IMR-90 (cell line): Measurements from ENCODE around the gene NXPE4. TPM values are rescaled to one million over a fixed set of nuclear protein-coding genes. Genes with fewer than 3 reads are reported as not detected.

Source experiments
- ATAC-seq: fragments of 200-7000 bp; cut with Tn5 transposase; 2 replicates; pipeline ENCODE4 v1.9.1; 2020; ENCODE audit warnings: low read depth, mild to moderate bottlenecking, moderate library complexity
- BruUV-seq: library from RNA; stranded (reverse); fragments of 400-500 nt; replicated peaks from 2 replicates; lab custom pipeline; 2021; lab: Mats Ljungman, UMichigan
- CTCF ChIA-PET: fragments of 300-600 bp; formaldehyde crosslinking; extraction: SDS; loops from one replicate; lab custom pipeline; 2021; ENCODE audit warnings: antibody characterized with exemption; lab: Yijun Ruan, JAX
- POLR2A ChIA-PET: fragments of 300-600 bp; sonication (Branson Sonifier 250); formaldehyde crosslinking; loops from one replicate; lab custom pipeline; 2022; ENCODE audit warnings: antibody characterized with exemption; ENCODE audit not compliant: unreplicated experiment; lab: Charles Lee
- DNase-seq: peaks from one replicate; pipeline ENCODE4 v3.0.0; 2013
- H2AFZ ChIP-seq: replicated peaks from 2 replicates; pipeline ENCODE3; 2013; ENCODE audit warnings: low read length, mild to moderate bottlenecking; ENCODE audit not compliant: poor library complexity
- H2AK5ac ChIP-seq: 2 replicates; pipeline ENCODE4 v1.6.1; 2013; ENCODE audit warnings: low read depth, low read length, inconsistent platforms
- H2AK9ac ChIP-seq: replicated peaks from 2 replicates; pipeline ENCODE3; 2013; ENCODE audit warnings: mild to moderate bottlenecking, low read depth, low read length, moderate library complexity; ENCODE audit not compliant: poor library complexity
- H2BK120ac ChIP-seq: 2 replicates; pipeline ENCODE4 v1.6.1; 2013; ENCODE audit warnings: low read depth, low read length, inconsistent platforms
- H2BK15ac ChIP-seq: 3 replicates; pipeline ENCODE4 v1.6.1; 2013; ENCODE audit warnings: low read depth, low read length, inconsistent platforms
- H2BK20ac ChIP-seq: 2 replicates; pipeline ENCODE4 v1.6.1; 2013; ENCODE audit warnings: low read depth, mild to moderate bottlenecking, inconsistent platforms, low read length, moderate library complexity
- H2BK5ac ChIP-seq: 2 replicates; pipeline ENCODE4 v1.6.1; 2013; ENCODE audit warnings: mild to moderate bottlenecking, low read depth, low read length, inconsistent platforms; ENCODE audit not compliant: poor library complexity, severe bottlenecking
- H3K14ac ChIP-seq: replicated peaks from 2 replicates; pipeline ENCODE4 v1.6.1; 2013; ENCODE audit warnings: low read depth, low read length, inconsistent platforms
- H3K18ac ChIP-seq: 2 replicates; pipeline ENCODE4 v1.6.1; 2013; ENCODE audit warnings: low read depth, low read length, control low read depth
- H3K23ac ChIP-seq: 2 replicates; pipeline ENCODE4 v1.6.1; 2013; ENCODE audit warnings: low read depth, low read length, inconsistent platforms
- H3K27ac ChIP-seq: 2 replicates; pipeline ENCODE4 v1.5.1; 2013; ENCODE audit warnings: mild to moderate bottlenecking, control low read depth, low read length; ENCODE audit not compliant: insufficient read depth
- H3K27me3 ChIP-seq: 2 replicates; pipeline ENCODE4 v1.6.1; 2013; ENCODE audit warnings: low read length; ENCODE audit not compliant: control insufficient read depth, insufficient read depth
- H3K36me3 ChIP-seq: 2 replicates; pipeline ENCODE4 v1.6.1; 2013; ENCODE audit warnings: low read length, mixed read lengths; ENCODE audit not compliant: control insufficient read depth, insufficient read depth
- H3K4ac ChIP-seq: 2 replicates; pipeline ENCODE4 v1.6.1; 2013; ENCODE audit warnings: low read depth, low read length, inconsistent platforms
- H3K4me1 ChIP-seq: 2 replicates; pipeline ENCODE4 v1.6.1; 2013; ENCODE audit warnings: low read length, mixed read lengths; ENCODE audit not compliant: control insufficient read depth, insufficient read depth
- H3K4me2 ChIP-seq: 2 replicates; pipeline ENCODE4 v1.6.1; 2013; ENCODE audit warnings: low read depth, mild to moderate bottlenecking, control low read depth, low read length, moderate library complexity
- H3K4me3 ChIP-seq: 2 replicates; pipeline ENCODE4 v1.5.1; 2013; ENCODE audit warnings: low read depth, mild to moderate bottlenecking, control low read depth, low read length, moderate library complexity; ENCODE audit not compliant: insufficient read depth
- H3K56ac ChIP-seq: 2 replicates; pipeline ENCODE4 v1.6.1; 2013; ENCODE audit warnings: low read length, inconsistent platforms; ENCODE audit not compliant: insufficient read depth; ENCODE audit errors: extremely low read depth
- H3K79me1 ChIP-seq, 2 experiments: 2 replicates each; pipeline ENCODE4 v1.6.1; 2013; ENCODE audit warnings: low read length in 2 of 2, inconsistent platforms in 1 of 2, low read depth in 1 of 2
- H3K9ac ChIP-seq: 2 replicates; pipeline ENCODE4 v1.6.1; 2013; ENCODE audit warnings: low read depth, low read length, control low read depth
- H3K9me1 ChIP-seq: 2 replicates; pipeline ENCODE4 v1.6.1; 2013; ENCODE audit warnings: low read length, inconsistent platforms; ENCODE audit not compliant: insufficient read depth
- H3K9me3 ChIP-seq: 2 replicates; pipeline ENCODE4 v1.6.1; 2013; ENCODE audit warnings: low read length; ENCODE audit not compliant: control insufficient read depth, insufficient read depth
- H4K20me1 ChIP-seq: 2 replicates; pipeline ENCODE4 v1.6.1; 2013; ENCODE audit warnings: low read length, inconsistent platforms; ENCODE audit not compliant: insufficient read depth
- H4K5ac ChIP-seq: 2 replicates; pipeline ENCODE4 v1.6.1; 2013; ENCODE audit warnings: mild to moderate bottlenecking, low read depth, low read length, control low read depth
- H4K8ac ChIP-seq, 2 experiments: 2 replicates each; pipeline ENCODE4 v1.6.1; 2013; ENCODE audit warnings: low read depth in 2 of 2, low read length in 2 of 2, control low read depth in 1 of 2, inconsistent platforms in 1 of 2
- H4K91ac ChIP-seq: 2 replicates; pipeline ENCODE4 v1.6.1; 2013; ENCODE audit warnings: low read depth, low read length, inconsistent platforms; ENCODE audit not compliant: insufficient read depth
- CEBPB ChIP-seq: IDR thresholded peaks from 2 replicates; pipeline ENCODE4 v1.6.1; 2012; ENCODE audit warnings: low read depth, low read length, improper control_type of control experiment
- CHD1 ChIP-seq: IDR thresholded peaks from 2 replicates; pipeline ENCODE4 v1.6.1; 2012; ENCODE audit warnings: low read depth, low read length, improper control_type of control experiment
- CTCF ChIP-seq: conservative IDR thresholded peaks from 2 replicates; pipeline ENCODE4 v1.5.1; 2012; ENCODE audit warnings: mild to moderate bottlenecking, low read depth, low read length, improper control_type of control experiment
- ELK1 ChIP-seq: fragments of 150-350 bp; IDR thresholded peaks from 2 replicates; pipeline ENCODE4 v1.6.1; 2016; ENCODE audit warnings: low read depth, mild to moderate bottlenecking, low read length, moderate library complexity, borderline replicate concordance
- FOS ChIP-seq: fragments of 150-350 bp; IDR thresholded peaks from 2 replicates; pipeline ENCODE4 v1.6.1; 2016; ENCODE audit warnings: low read depth, low read length
- MAFK ChIP-seq: IDR thresholded peaks from 2 replicates; pipeline ENCODE4 v1.6.1; 2012; ENCODE audit warnings: low read depth, low read length, improper control_type of control experiment
- MAZ ChIP-seq: IDR thresholded peaks from 2 replicates; pipeline ENCODE4 v1.6.1; 2012; ENCODE audit warnings: low read depth, mild to moderate bottlenecking, low read length, improper control_type of control experiment, moderate library complexity, borderline replicate concordance
- MXI1 ChIP-seq: IDR thresholded peaks from 2 replicates; pipeline ENCODE4 v1.6.1; 2012; ENCODE audit warnings: low read depth, mild to moderate bottlenecking, low read length, moderate library complexity, borderline replicate concordance
- NFE2L2 ChIP-seq: fragments of 150-350 bp; IDR thresholded peaks from 2 replicates; pipeline ENCODE4 v1.6.1; 2016; ENCODE audit warnings: low read depth, mild to moderate bottlenecking, low read length
- POLR2A ChIP-seq: IDR thresholded peaks from 2 replicates; pipeline ENCODE4 v1.6.1; 2012; ENCODE audit warnings: mild to moderate bottlenecking, low read depth, low read length
- RAD21 ChIP-seq: IDR thresholded peaks from 2 replicates; pipeline ENCODE4 v1.6.1; 2012; ENCODE audit warnings: low read length, improper control_type of control experiment
- RCOR1 ChIP-seq: IDR thresholded peaks from 2 replicates; pipeline ENCODE4 v1.6.1; 2012; ENCODE audit warnings: mild to moderate bottlenecking, low read length, improper control_type of control experiment; ENCODE audit not compliant: insufficient replicate concordance
- RFX5 ChIP-seq: IDR thresholded peaks from 2 replicates; pipeline ENCODE4 v1.8.0; 2012; ENCODE audit warnings: low read depth, mild to moderate bottlenecking, low read length, moderate library complexity
- SMC3 ChIP-seq: fragments of 150-350 bp; IDR thresholded peaks from 2 replicates; pipeline ENCODE4 v1.6.1; 2016; ENCODE audit warnings: low read depth, mild to moderate bottlenecking, antibody characterized with exemption, low read length, moderate library complexity
- USF2 ChIP-seq: fragments of 150-350 bp; IDR thresholded peaks from 2 replicates; pipeline ENCODE4 v1.6.1; 2017; ENCODE audit warnings: mild to moderate bottlenecking, antibody characterized with exemption, low read length, low read depth
- WGBS, 2 experiments: methylation state at CpG; one replicate each; pipeline versions ENCODE4 v1.1.5 to v1.1.7; 2013; ENCODE audit warnings: missing lambda C conversion rate in 2 of 2; ENCODE audit not compliant: insufficient read length in 1 of 2; ENCODE audit errors: extremely low coverage in 2 of 2; 5-methylcytosine and 5-hydroxymethylcytosine counted together
- dilution Hi-C: fragments of 300-500 bp; cut with HindIII; formaldehyde crosslinking; loops from one replicate; pipeline ENCODE4 v1.14.3; 2018; ENCODE audit warnings: low sequenced_read_pairs; ENCODE audit not compliant: unreplicated experiment
- in situ Hi-C: fragments of 300-500 bp; cut with MboI; formaldehyde crosslinking; loops from 3 replicates; pipeline ENCODE4 v1.14.3; 2019; ENCODE audit warnings: low sequenced_read_pairs, inconsistent platforms, mixed read lengths
- intact Hi-C: fragments of 100-400 bp; cut with micrococcal nuclease; formaldehyde crosslinking; loops from 2 replicates; pipeline ENCODE4 v1.10.0; 2022
- polyA plus RNA-seq, 3 experiments: library from polyadenylated mRNA; depleted of rRNA; stranded (reverse); fragments of >200 nt; gene quantifications; 2 replicates each; pipeline ENCODE4 v1.2.3, GENCODE V29; 2012; ENCODE audit warnings: low replicate concordance in 1 of 3
- total RNA-seq: library from RNA; depleted of rRNA; stranded (reverse); fragments of >200 nt; gene quantifications from 2 replicates; pipeline ENCODE4 v1.2.3, GENCODE V29; 2012

Gene NXPE4
- total and polyA plus RNA-seq, 2 of the 4 experiments (the other 2 are of a cell fraction): not detected

GRCh38 chr11:114612686-114613085 lies 17.1 kb upstream of the NXPE4 start:
- Histone ChIP-seq H3K56ac (no peak overlapping the region), H2BK15ac (no peak overlapping the region), H3K4me3 (no peak overlapping the region), H3K23ac (no peak overlapping the region), H3K9ac (no peak overlapping the region), H4K91ac (no peak overlapping the region), H2BK20ac (no peak overlapping the region), H2AK5ac (no peak overlapping the region), H3K36me3 (no peaks in the 10 kb centered on the region), H3K14ac (no peak overlapping the region), H4K8ac (no peak overlapping the region), H3K9me3 (no peaks in the 10 kb centered on the region), H4K20me1 (no peaks in the 10 kb centered on the region), H3K27ac (no peak overlapping the region), H2AFZ (no peak overlapping the region), H4K5ac (no peak overlapping the region), H3K18ac (no peak overlapping the region), H3K9me1 (no peaks in the 10 kb centered on the region), H3K4ac (no peak overlapping the region), H3K4me2 (no peak overlapping the region), H3K27me3 (no peaks in the 10 kb centered on the region), H2AK9ac (no peak overlapping the region), H2BK120ac (no peak overlapping the region), H3K4me1 (no peaks in the 10 kb centered on the region), H3K79me1 (no peaks in the 10 kb centered on the region), H2BK5ac (no peak overlapping the region)
- no peak for ATAC-seq
- in situ Hi-C loops (no loop called here), intact Hi-C loops (no loop called here), dilution Hi-C loops (no loop called here)
- TF ChIP-seq RAD21 (no peak), RCOR1 (no peak), CEBPB (no peak), POLR2A (no peak), NFE2L2 (no peak), USF2 (no peak), ELK1 (no peak), SMC3 (no peak), MXI1 (no peak), CHD1 (no peak), MAFK (no peak), MAZ (no peak), CTCF (no peak), RFX5 (no peak), FOS (no peak)
- 43% methylated on average over 4 of the region's 9 CpGs; no CpG with 5 or more reads in 1 of the 2 experiments for WGBS, 2 experiments
- BruUV-seq: no TSS peak
- CTCF ChIA-PET: no interaction called here
- POLR2A ChIA-PET: no interaction called here
- no peak for DNase-seq
